T-helper 2 cell (primary cell): ENCODE results near the gene COL5A3.

Experiments used
- DNase-seq, 5 experiments: peaks; one replicate each; pipeline versions ENCODE4 v3.0.0 to v3.0.0-alpha.2; 2012 to 2022

Gene COL5A3

DNA sequence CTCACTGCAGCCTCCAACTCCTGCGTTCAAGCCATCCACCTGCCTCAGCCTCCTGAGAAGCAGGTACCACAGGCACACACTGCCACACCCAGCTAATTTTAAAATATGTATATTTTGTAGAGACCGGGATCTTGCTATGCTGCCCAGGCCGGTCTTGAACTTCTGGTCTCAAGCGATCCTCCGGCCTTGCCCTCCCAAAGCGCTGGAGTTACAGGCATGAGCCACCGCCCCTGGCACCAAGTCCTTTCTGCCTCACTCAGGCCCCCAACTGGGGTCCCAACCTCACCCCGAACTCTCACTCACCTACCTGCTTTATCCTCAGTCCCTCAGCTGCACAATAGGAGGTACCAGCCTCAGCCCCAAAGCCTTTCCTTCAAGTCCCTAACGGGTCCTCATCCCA lies 635 bp upstream of the COL5A3 start:
- DNase-seq, result no peak

DNA sequence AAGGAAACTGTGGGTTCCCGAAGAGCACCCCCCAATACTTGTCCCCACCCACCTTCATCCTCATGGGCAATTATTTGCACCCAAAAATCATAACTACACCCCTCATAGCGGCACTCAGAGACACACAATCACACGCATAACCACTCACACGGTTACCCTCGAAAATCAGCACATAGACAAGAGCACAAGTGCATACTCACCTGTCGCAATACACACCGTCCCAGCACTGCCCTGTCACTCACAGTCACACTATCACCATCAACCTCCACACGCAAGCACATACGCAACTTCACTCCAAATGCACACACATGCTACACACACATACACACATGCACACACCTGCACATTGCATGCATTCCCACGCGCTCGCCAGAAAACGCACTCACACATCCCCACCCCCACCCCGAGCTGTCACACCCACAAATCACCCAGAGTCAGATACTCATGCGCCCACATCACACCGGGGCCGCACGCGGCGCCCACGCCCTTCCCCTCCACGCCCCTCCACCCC lies 535 bp downstream of the COL5A3 start:
- peak in 1 of 5 experiments; percentile 58 for DNase-seq

DNA sequence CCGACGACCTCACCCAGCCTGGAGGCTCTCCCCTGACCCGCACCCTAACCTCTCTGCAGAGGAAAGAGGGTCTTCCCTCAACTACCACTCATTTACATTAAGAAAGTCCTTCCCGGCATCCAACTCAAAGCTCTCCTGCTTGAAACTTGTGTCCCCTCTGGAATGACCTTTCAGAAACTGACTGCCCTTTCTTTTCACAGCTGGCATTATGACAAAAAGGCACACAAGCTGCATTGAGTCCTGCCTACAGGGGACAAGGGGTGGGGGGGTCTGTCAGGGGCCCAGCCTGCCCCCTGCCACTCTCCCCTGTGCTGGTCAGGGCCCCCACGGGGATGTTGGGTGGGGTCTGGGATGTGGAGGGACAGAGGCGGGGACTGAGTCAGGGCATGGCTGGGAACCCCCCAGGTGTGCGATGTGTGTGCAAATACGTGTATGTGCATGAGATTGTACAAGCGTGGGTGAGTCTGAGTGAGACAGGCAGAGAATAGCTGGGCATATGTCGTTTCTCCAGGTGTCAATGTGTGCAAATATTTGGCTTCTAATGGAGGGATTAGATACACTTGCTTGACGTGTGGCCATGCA lies 2.0 kb downstream of the COL5A3 start:
- no peak for DNase-seq

DNA sequence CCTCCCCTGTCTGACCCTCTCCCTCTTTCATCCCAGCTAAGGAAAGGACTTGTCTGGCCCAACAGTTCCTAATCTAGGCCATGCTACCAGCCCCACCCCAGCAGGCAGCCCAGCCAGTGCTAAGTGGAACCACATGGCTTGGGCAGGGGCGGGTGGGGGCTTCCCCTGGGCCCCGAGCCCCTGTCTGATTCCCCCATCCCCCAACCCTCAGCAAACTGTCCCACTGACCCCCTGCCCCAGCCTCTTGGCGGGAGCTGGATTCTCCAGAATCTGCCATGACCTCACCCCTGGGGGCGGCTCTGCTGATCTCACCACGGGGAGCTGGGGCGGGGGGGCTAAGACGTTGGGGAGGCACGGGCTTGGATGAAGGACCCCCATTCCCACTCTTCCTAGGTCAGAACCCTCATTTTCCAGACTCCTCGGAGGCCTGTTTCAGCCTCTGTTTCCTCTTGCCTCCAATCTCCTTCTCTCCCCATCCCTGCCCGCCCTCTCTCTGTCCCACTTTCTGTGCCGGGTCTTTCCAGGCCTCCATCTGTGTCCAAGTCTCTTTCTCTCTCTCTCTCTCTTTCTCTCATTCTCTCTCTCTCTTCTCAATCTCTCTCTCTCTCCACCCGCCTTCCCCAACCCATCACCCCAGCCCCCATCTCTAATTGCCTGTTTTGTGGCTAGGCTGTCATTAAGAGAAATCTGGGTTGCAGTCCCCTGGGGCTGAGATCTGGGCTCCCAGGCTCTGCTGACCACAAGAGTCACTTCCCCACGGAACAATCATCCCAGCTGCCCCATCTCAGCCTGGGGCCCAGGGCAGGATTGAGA lies 2.7 kb downstream of the COL5A3 start:
- DNase-seq, result no peak

DNA sequence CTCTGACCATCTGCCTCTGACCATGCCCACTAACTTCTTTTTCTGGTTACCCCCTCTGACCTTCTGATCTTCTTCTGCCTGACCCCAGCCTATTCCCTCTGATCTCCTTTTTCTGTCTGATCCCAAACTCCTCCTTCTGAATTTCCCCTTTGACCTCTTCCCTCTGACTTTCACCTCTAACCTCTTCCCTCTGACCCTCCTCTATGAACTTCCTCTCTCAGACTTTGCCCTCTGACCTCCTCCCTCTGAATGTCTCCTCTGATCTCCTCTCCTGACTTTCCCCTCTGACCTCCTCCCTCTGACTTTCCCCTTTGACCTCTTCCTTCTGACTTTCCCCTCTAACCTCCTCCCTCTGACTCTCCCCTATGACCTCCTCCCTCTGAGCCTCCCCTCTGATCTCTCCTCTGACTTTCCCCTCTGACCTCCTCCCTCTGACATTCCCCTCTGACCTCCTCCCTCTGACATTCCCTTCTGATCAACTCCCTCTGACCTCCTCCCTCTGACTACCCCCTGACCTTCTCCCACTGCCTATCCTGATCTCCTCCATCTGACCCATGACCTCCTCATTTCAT lies 3.5 kb downstream of the COL5A3 start:
- DNase-seq, result no peak

DNA sequence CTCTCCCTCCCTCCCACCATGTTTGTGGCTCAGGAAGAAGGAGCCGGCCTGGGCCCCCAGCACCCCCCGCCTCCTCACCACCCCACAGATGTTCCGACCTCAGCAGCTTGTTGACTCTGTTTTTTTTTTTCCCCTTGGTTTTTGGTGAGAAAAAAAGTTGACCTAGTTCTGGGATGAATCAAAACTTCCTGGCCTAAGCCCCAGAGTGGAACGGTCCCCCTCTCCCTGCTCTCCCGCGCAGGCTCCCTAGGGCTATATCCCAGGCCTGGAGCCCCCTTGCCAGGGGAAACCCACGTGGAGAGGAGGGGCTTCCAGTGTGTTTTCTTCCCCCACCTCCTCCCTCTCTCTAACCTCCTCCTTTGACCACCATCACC lies 4.0 kb downstream of the COL5A3 start:
- peak in 1 of 5 experiments; percentile 55 for DNase-seq

DNA sequence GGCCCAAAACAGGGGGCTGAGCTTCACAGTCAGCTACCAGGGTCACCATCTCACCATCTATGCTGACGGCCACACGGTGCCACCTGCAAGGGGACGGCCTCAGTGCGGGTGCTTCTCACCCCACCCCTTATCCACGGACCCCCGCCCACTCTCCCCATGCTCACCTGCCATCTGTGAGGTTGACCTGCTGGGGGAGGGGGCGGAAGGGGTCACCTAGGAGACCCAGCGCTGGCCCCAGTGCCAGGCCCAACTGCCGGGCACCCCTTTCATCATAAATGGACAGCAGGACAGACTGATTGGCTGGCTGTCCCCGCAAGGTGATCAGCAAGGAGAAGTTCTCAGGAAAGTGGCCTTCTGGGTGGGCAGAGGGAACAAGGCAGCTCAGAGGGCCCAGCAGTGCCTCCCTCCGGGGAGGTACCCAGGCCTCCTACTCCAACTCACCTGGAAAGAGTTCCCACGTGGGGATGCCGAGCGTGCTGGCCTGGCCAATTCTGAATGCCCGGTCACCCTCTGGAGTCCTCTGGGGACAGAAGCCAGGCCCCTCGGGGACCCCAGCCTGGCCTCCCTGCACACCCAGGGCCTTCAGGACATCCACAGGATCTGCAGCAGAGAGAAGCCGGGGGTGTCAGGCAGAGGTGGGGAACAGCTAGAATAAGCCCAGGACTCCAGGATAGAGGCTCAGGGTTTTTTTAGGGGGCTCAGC lies 4.5 kb downstream of the COL5A3 start:
- DNase-seq, result no peak

DNA sequence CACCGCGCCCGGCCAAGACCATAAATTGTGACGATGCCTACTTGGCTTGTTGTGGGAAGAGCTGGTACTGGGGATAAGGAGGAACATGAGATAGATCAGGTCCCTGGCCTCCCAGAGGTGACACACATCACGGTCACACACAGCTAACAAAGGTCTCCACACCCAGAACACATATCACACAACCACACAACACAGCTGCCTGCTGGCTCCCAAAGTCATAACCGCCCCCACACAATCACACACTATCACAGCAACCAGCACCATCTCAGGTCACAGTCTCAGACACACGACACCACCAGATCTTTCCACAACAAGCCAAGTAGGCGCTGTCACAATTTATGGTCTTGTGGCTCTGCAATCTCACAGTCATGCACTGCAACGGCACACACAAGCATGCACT lies 5.7 kb downstream of the COL5A3 start:
- no peak for DNase-seq

DNA sequence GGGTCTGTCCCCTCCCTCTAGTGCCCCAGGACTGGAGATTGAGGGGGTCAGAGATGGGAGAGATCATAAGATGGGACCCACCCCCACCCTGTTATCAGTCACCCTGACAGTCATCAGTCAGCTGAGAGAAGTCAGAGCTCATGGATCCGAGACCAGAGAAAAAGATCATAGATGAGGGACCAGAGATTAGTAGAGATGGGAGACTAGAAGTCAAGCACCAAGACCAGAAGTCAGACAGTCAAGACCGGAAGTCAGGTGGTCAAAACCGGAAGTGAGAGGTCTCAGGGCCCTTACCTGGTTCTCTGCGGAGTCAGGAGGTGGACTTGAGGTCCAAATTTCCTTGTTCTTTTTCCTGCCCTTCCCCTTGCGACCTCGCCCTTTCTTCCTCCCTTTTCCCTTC lies 7.0 kb downstream of the COL5A3 start:
- DNase-seq, result no peak

DNA sequence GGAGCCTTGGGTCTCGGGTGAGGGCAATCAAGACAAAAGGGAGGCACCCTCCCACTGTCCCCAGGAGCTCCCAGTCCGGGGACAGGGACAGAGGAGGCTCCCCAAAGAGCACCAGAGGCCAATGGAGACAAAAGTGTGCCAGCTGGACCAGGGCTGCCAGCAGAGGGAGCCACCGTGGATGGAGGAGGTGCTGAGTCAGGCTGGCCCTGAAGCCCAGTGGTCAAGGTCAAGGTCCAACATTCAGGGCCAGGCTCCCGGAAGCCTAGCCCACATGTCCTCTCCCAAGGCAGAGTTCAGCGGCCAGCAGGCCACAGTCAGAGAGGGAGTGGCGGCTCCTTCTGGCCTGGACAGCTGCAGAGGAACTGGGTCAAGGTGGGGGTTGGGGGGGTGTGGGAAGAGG lies 8.4 kb downstream of the COL5A3 start:
- DNase-seq, result no peak

DNA sequence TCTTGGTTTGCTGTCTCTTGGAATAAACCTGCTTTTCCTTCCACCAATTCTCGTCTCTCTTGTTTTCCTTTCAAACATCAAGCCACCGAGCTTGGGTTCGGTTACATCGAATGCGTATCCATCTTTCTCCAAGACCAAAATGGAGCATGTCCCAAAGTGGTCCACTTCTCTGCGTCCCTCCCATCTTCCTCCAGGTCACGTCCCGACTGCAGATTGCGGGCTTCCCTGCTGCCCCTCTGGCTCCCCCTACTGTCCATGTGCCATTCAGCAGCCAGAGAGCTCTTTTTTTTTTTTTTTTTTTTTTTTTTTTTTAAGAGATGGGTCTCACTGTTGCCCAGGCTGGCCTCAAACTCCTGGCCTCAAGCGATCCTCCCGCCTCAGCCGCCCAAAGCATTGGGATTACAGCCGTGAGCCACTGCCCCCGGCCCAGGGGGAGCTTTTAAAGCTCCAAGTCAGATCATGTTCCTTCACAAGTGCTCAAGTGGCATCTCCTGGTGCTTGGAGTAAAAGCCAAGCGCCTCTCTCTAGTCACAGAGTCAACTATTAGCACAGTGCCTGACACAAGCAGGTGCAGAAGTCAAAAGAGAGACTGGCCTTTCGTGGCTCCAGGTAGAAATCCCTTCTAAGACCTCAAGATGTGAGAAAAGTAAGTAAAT lies 10.0 kb downstream of the COL5A3 start:
- peak; percentile 16 to 59 (median 51) for DNase-seq

DNA sequence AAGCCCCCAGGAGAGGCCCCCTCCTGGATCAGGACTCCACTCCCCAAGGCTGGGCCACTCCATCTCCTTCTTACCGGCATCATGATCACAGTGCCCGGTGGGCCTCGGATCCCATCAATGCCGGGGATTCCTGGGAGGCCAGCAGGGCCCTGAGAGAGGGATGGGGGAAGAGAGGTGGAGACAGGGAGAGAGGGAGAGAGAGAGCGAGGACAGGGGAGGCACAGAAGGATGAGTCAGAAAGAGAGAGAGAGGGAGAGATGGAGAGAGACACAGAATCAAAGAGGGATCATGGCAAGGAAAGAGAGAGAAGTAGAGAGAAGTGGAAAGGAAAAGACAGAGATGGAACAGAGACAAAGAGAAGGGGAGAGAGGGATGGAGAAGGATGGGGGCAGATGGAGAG lies 13.8 kb downstream of the COL5A3 start:
- no peak for DNase-seq

DNA sequence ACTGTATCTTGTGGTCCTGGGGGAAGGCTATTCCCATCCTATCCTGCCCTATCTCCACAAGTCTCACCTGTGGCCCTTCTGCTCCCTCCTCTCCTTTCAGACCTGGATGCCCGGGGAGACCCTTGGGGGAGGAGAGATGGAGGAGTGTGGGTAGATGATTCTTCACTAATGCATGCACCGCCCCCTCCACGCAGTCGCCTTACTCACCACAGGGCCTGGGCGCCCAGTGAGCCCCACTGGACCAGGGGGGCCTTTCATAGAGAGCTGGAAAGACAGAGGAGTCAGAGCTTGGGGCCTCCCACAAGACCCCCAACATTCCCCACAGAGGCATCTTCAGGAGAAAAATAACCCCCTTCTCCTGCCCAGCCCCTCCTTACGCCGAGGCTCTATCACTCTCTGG lies 14.3 kb downstream of the COL5A3 start:
- DNase-seq, result no peak

DNA sequence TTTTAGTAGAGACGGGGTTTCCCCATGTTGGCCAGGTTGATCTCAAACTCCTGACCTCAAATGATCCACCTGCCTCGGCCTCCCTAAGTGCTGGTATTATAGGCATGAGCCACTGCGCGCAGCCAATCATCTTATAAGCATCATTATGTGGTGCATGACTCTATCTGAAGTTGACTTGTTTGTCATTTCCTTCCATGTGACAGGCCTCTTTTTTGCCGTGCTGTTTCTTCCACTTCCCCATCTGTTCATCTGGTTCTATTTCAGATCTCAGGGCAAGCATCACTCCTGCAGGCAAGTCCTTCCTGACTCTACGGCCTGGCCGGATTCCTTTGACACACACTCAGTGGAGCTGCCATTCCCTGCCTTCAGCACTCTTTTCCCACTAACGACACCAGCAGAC lies 15.2 kb downstream of the COL5A3 start:
- no peak for DNase-seq

DNA sequence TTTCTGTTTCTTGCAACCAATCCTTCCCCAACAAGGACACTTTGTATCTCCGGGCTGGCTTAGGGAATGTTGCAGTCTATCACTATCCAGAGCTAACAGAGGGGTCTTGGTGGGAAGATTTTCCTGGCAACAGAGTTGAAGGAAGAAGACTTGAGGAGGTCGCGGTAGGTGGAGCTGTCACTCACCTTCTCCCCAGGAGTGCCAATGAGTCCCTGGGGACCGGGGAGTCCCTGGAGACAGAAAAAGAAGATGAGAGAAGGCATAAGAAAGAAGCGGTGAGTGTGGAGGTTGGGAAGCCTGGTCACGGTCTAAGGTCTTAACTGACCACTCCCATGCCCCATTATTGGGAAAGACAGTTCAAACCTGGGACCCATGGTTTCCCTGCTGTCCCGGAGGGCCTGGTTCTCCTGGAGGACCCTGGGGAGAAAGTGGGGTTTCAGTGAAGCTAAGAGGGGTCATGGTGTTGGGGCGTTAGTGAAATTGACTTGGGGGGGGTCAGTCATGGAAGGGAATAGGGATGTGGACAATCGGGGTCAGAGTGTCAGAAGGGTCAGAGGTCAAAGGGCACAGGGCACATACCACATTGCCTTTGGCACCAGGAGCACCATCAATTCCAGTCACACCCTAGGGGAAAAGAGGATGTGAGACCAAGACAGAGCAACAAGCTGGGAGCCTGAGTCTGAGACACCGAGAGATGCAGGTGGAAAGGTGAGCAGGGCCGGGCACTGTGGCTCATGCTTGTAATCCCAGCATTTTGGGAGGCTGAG lies 18.7 kb downstream of the COL5A3 start:
- DNase-seq, result no peak

DNA sequence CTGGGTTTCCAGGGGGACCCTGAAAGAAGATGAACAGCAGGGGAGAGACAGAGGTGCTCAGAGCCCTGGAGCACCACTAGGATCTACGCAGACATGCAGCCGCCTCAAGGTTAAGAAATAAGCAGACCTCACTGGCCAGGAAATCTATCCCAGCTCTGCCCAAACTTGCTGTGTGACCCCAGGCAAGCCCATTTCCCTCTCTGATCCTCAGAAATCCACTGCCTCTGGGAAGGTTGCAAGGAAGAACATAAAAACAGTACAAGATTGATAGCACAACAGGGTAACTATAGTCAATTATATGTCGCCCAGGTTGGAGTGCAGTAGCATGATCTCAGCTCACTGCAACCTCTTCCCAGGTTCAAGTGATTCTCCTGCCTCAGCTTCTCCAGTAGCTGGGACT lies 20.8 kb downstream of the COL5A3 start:
- no peak for DNase-seq

DNA sequence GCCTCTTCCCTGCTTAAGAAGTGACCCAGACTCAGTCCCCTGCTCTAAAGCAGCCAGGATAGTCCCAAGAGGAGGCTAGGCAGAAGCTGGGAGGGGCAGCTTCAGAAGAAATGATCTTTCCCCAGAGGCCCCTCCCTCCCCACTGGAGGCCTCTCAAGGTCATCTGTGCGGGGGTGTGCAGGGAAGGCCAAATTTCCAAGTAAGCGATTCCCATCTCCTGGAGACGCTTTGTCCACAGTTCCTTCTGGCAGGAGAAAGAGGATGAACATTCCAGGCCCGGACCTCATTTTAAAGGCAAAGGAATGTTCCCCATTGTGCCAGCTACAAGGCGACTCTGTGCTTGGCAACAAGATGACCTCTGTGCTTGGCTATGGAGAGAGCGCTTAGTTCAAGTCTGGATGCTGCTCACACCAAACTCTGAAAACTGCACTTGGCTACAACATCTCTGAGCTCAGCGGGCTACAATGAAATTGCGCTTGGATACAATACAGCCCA lies 23.5 kb downstream of the COL5A3 start:
- no peak for DNase-seq

DNA sequence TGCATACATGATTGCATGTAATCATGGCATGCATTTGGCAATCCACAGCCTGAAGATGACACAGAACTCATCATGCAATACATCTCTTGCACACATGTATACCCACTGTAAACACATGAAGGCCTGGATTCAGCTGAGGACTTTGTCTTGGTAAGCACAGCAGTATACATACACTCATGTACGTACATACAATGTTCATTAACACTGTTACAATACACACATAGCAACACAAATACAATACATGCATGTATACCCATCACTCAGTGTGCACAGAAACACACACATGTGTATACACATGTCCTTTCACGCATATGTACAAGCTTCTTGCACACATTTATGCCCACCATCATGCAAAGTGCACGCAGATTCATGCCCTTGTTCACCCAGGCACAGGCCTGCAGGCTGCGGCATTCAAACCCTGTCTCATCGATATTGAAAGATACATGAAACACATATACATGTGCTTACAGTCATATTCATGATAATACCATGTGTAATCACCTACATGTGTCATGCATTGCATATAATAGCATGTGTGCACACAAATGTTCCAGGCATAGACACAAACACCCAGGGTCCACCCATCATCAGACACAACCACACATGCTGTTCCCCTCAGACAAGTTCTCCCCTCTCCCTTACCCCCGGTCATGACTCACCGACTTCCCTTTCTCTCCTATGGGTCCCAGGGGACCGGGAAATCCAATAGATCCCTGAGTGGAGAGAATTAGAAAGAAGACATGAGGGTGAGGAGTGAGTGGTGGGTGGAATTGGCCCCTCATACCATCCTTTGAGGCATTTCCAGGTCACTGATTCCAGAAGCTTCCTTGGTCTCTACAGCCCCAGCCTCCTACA lies 28.7 kb downstream of the COL5A3 start:
- no peak for DNase-seq

DNA sequence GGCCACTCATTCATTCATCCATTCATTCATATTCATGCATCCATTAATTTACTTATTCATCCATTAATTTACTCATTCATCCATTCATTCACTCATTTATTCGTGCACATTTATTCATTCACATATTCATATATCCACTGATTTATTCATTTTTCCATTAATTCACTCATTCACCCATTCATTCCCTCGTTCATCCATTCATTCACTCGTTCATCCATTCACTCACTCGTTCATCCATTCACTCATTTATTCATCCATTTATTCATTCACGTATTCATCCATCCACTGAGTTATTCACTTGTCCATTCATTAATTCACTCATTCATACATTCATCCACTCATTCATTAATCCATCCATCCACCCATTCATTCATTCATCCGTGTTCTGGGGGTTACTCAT lies 38.2 kb downstream of the COL5A3 start:
- DNase-seq, result no peak

DNA sequence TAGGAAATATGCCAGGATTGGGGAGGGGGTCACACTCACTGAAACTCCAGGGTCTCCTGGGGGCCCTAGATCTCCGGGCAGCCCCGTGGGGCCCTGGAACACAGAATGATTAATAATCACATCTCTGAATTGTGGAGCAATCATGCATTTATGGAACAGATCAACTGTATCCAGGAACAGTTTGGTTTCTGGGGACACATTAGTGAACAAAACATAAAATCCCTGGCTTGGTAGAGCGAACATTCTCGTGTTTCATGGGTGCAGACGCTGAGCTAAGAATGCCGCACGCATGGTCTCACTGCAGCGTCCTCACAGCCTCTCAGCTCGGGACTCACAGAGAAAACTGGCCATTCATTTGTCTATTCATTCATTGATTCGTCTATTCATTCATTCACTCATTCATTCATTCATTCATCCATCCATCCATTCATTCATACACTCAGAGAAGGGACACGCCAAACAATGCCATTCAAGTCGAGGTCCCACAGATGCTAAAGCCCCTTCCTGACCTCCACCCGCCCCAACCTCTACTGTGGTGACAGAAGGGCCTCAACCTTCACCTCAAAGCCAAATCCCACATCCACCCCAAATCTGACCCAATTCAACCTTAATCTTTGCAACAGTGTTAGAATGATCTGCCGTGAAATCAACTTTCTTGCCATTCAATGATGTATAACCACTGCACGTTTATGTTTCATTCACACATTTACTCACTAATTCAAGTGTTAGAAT lies 39.0 kb downstream of the COL5A3 start:
- peak in 1 of 5 experiments; percentile 6 for DNase-seq
